Measurements from ENCODE around the gene OCIAD2. TPM values are rescaled to one million over a fixed set of nuclear protein-coding genes. Genes with fewer than 3 reads are reported as not detected.

Gene OCIAD2
- polyA plus RNA-seq, 1 experiment = 55.0 TPM

DNA sequence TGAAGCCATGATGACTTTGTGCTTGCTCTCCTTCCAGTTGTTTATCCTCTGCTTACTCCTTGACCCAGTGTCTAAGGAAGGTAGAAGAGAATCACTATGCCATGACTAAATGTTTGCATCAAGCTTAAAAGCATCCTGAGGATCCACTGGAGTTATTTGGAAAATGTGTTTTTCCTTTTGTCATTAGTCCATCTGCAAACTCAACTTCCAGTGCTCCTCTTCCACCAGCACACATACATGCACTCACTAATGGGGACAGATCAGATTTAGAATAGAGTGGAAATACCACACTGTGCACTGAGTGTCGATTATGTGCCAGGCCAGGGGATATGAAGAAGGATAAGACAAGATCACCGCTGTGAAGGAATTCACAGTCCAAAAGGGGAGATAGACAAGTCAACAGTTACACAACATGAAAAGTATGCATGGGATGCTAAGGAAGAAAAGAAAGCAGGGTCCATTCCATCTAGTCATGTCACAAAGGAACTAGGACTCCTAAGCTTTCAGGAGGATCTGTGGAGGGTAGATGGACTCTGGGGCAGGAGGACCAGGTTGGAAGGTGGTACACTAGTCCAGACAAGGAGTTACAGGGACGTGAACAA, 1.9 kb downstream of the OCIAD2 start:
- no peak for DNase-seq (ENCODE audit: low read depth, low spot score)
- ChIA-PET CTCF (interaction anchor here (0.7 kb wide), 1 partner anchor 8 kb away, joined by 3 read pairs; no protein-coding TSS in a partner anchor), POLR2A (no interaction called here)
- Histone ChIP-seq H3K27me3 (ENCODE audit: control insufficient read depth, insufficient read depth, low read length) (no peaks in the 10 kb centered on the region), H3K27ac (ENCODE audit: low read depth, low read length) (no peak overlapping the region), H3K4me3 (ENCODE audit: low read depth, low read length) (no peak overlapping the region), H3K9me3 (ENCODE audit: control insufficient read depth, insufficient read depth, low read length) (peaks cover 3% of the 10 kb centered on the region; the same call in 1 of the 2 replicates)
- TF ChIP-seq, protein P1, sequence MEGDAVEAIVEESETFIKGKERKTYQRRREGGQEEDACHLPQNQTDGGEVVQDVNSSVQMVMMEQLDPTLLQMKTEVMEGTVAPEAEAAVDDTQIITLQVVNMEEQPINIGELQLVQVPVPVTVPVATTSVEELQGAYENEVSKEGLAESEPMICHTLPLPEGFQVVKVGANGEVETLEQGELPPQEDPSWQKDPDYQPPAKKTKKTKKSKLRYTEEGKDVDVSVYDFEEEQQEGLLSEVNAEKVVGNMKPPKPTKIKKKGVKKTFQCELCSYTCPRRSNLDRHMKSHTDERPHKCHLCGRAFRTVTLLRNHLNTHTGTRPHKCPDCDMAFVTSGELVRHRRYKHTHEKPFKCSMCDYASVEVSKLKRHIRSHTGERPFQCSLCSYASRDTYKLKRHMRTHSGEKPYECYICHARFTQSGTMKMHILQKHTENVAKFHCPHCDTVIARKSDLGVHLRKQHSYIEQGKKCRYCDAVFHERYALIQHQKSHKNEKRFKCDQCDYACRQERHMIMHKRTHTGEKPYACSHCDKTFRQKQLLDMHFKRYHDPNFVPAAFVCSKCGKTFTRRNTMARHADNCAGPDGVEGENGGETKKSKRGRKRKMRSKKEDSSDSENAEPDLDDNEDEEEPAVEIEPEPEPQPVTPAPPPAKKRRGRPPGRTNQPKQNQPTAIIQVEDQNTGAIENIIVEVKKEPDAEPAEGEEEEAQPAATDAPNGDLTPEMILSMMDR (IDR thresholded peaks at IDR 0.05; ENCODE audit: low read depth, low read length) = no peak

DNA sequence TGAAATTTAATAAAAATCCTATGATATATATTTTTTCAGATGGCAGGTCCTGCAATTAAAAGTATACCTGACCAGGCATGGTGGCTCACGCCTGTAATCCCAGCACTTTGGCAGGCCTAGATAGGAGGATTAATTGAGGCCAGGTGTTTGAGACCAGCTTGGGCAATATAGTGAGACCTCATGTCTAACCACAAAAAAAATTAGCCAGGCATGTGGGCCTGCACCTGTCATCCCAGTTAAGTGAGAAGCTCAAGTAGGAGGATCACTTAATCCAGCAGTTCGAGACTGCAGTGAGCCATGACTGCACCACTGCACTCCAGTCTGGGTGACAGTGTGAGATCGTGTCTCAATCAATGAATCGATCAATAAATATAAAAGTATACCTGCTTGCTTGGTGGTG, 2.5 kb downstream of the OCIAD2 start:
- TF ChIP-seq, protein P1 (IDR thresholded peaks at IDR 0.05; ENCODE audit: low read depth, low read length) = no peak
- no peak overlapping the region for H3K27ac ChIP-seq (ENCODE audit: low read depth, low read length)

DNA sequence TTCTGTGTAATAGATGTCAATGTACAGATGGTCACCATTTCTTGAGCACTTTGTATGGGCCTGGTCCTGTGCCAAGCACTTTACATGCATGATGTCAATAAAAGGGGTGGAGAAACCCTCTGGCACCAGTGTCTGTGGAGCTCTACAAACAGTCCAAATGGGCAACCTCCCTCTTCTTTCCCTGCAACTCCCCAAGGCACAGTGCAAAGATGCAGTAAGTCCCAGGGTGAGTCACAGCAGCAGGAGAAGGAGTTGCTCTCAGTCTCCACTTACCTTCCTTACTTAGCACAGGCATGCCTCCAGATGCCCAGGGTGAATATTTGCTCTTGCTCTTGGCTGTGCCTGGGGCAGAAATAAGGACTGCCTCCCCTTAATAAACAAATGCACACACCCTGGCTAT, 4.3 kb downstream of the OCIAD2 start:
- H3K27ac ChIP-seq (ENCODE audit: low read depth, low read length) = no peak overlapping the region
- ChIA-PET POLR2A (no interaction called here), CTCF (no interaction called here)
- TF ChIP-seq, protein P1 (IDR thresholded peaks at IDR 0.05; ENCODE audit: low read depth, low read length) = no peak
- no peak overlapping the region for H3K4me3 ChIP-seq (ENCODE audit: low read depth, low read length)
- H3K27me3 ChIP-seq (ENCODE audit: control insufficient read depth, insufficient read depth, low read length) = no peaks in the 10 kb centered on the region
- DNase-seq (ENCODE audit: low read depth, low spot score) = no peak
- H3K9me3 ChIP-seq (ENCODE audit: control insufficient read depth, insufficient read depth, low read length) = peaks cover 3% of the 10 kb centered on the region; the same call in 1 of the 2 replicates

More for the DNA sequence above, 2.5 kb downstream of the OCIAD2 start:
- ChIA-PET POLR2A (no interaction called here), CTCF (no interaction called here)
- Histone ChIP-seq H3K4me3 (ENCODE audit: low read depth, low read length) (no peak overlapping the region), H3K9me3 (ENCODE audit: control insufficient read depth, insufficient read depth, low read length) (peaks cover 3% of the 10 kb centered on the region; the same call in 1 of the 2 replicates), H3K27me3 (ENCODE audit: control insufficient read depth, insufficient read depth, low read length) (no peaks in the 10 kb centered on the region)
- no peak for DNase-seq (ENCODE audit: low read depth, low spot score)

DNA sequence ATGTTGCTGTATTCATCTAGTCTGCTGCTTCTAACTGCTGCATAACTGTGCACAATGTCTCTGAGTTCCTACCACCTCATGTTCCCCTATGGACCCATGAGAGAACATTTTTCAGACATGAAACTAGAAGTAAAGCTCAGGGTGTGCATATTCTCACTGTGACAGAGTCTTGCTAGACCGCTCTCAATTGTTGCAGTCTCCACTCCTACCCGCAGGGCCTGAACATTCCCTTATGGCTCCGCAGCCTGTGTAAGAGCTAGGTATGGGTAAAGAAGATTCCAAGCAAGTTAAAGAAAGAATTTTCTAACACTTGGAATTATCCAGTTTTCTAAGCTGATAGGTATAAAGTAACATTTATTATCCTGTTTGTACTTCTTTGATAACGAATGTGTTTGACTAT, 5.4 kb downstream of the OCIAD2 start:
- no peak for DNase-seq (ENCODE audit: low read depth, low spot score)
- peaks cover 2% of the 10 kb centered on the region; the same call in 1 of the 2 replicates for H3K9me3 ChIP-seq (ENCODE audit: control insufficient read depth, insufficient read depth, low read length)
- no peak overlapping the region for H3K27ac ChIP-seq (ENCODE audit: low read depth, low read length)
- H3K27me3 ChIP-seq (ENCODE audit: control insufficient read depth, insufficient read depth, low read length) = no peaks in the 10 kb centered on the region
- CTCF ChIA-PET = no interaction called here
- POLR2A ChIA-PET = no interaction called here
- TF ChIP-seq, protein P1 (IDR thresholded peaks at IDR 0.05; ENCODE audit: low read depth, low read length) = no peak
- H3K4me3 ChIP-seq (ENCODE audit: low read depth, low read length) = no peak overlapping the region

DNA sequence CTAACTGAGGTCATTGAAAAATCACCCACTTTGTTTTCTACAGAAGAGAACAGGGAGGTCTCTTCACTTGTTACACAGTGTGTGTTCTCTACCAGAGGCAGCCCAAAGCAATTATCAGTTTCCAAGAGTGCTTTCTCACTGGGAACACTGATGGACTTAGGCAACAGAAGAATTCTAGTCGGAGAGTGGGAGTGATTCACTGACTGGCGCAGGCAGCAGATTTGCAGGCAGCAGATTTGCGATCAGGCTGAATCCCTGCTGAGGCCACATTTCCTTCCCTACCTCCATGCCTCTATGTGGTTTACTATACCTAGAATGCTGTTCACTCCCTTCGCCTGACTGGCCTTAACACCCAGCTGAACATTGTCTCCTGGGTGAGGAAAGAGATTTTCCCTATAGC, 6.6 kb downstream of the OCIAD2 start:
- Histone ChIP-seq H3K9me3 (ENCODE audit: control insufficient read depth, insufficient read depth, low read length) (no peaks in the 10 kb centered on the region), H3K4me3 (ENCODE audit: low read depth, low read length) (no peak overlapping the region), H3K27ac (ENCODE audit: low read depth, low read length) (no peak overlapping the region), H3K27me3 (ENCODE audit: control insufficient read depth, insufficient read depth, low read length) (no peaks in the 10 kb centered on the region)
- CTCF ChIA-PET = no interaction called here
- no peak for DNase-seq (ENCODE audit: low read depth, low spot score)
- TF ChIP-seq, protein P1 (IDR thresholded peaks at IDR 0.05; ENCODE audit: low read depth, low read length) = no peak
- POLR2A ChIA-PET = no interaction called here
